ENCODE measurements around the gene HSF2.

DNA sequence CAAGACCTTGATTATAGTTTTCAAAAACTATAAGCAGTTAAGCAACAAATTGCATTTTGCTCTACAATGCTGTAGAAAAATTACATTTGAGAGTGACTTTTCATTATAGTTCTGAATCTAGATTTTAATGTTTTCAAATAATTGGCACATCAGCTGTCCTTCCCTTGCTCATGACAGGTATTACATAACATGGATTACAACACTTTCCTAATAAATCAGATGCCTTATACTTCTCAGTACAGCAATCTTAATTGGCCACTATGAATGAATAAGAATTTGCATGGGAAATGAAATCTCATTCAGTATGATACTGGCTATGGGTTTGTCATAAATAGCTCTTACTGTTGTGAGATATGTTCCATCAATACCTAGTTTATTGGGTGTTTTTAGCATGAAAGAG lies 29.9 kb downstream of the HSF2 start:
- TF ChIP-seq, protein P1, sequence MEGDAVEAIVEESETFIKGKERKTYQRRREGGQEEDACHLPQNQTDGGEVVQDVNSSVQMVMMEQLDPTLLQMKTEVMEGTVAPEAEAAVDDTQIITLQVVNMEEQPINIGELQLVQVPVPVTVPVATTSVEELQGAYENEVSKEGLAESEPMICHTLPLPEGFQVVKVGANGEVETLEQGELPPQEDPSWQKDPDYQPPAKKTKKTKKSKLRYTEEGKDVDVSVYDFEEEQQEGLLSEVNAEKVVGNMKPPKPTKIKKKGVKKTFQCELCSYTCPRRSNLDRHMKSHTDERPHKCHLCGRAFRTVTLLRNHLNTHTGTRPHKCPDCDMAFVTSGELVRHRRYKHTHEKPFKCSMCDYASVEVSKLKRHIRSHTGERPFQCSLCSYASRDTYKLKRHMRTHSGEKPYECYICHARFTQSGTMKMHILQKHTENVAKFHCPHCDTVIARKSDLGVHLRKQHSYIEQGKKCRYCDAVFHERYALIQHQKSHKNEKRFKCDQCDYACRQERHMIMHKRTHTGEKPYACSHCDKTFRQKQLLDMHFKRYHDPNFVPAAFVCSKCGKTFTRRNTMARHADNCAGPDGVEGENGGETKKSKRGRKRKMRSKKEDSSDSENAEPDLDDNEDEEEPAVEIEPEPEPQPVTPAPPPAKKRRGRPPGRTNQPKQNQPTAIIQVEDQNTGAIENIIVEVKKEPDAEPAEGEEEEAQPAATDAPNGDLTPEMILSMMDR (IDR thresholded peaks at IDR 0.05) = no peak
- no peak for TF ChIP-seq POLR2A (IDR thresholded peaks at IDR 0.05)

Measured in thyroid gland (tissue), 4 donors.